Endometrial microvascular endothelial cells (primary cell): ENCODE measurements around the gene AQP3. TPM values are rescaled to one million over a fixed set of nuclear protein-coding genes. Genes with fewer than 3 reads are reported as not detected.

Experiments
- in situ Hi-C: cut with HindIII; loops from 2 replicates; pipeline ENCODE4 v1.10.0; 2017; ENCODE audit warnings: low sequenced_read_pairs, low pct_unique_long_range_greater_than_20kb; ENCODE audit errors: inconsistent ontology term
- total RNA-seq: library from RNA; depleted of rRNA; stranded (reverse); fragments of >200 nt; gene quantifications from one replicate; pipeline ENCODE4 v1.2.3, GENCODE V29; 2015; ENCODE audit errors: inconsistent ontology term

AQP3 gene
- total RNA-seq, 1 donor from 2014 or later: 1.1 TPM

- in situ Hi-C loops: no loop called here
Measured at GRCh38 chr9:33447799-33448553, 583 bp upstream of the AQP3 start.

DNA sequence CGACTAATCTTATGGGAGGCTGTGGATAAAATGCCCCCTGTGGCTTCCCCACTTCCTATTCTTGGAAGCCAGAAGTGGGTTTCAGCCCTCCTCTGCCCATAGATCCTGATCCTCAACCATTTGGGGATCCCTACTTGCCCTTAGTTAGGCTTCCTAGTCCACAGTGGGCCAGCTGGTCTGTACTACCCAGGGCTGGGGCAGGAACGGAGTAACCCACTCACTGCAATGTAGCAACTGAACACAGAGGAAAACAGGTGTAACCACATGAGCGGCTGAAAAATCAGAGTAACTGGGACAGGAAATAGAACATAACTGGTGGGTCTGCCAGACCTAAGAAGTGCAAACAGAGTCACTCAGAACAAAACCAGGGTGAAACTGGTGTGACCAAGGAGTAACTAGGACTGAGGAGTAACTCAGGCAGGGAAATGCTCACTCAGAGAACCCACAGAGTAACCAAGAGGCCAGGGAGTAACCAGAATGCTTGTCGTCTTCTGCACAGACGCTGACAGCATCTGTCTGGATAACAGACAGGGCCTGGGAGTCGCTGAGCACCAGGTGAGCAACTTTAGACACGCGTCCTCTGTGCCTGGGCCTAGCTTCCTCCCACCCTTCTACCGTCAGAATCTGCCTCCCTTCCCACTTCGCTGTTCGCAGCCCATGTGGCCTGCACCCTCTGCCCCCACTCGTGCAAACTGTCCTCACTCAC is 1.0 kb downstream of the AQP3 start:
- in situ Hi-C loops: no loop called here

GRCh38 chr9:33445389-33446239 is 1.8 kb downstream of the AQP3 start:
- in situ Hi-C loops: no loop called here

GRCh38 chr9:33443464-33444154 is 3.8 kb downstream of the AQP3 start:
- in situ Hi-C loops: no loop called here

DNA sequence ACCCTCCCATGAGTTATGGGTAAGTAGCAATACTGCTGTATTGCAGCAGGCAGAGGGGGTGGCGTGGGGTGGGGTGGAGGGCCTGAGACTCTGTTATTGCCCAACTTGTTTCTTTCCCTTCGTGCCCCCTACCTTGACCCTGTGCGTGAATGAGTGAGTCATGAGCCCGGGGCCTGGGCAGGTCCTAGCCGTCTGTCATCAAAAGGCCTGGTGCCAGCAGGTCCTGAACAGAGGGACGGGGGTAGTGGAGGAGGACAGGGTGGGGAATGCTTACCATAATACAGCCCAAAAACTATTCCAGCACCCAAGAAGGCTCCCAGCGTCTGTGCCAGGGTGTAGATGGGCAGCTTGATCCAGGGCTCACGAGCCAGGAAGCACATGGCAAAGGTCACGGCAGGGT is 4.3 kb downstream of the AQP3 start:
- in situ Hi-C loops: no loop called here

GRCh38 chr9:33442125-33442524 is 5.3 kb downstream of the AQP3 start:
- in situ Hi-C loops: no loop called here

- in situ Hi-C loops: no loop called here
Measured at GRCh38 chr9:33440609-33441008, 6.8 kb downstream of the AQP3 start.

DNA sequence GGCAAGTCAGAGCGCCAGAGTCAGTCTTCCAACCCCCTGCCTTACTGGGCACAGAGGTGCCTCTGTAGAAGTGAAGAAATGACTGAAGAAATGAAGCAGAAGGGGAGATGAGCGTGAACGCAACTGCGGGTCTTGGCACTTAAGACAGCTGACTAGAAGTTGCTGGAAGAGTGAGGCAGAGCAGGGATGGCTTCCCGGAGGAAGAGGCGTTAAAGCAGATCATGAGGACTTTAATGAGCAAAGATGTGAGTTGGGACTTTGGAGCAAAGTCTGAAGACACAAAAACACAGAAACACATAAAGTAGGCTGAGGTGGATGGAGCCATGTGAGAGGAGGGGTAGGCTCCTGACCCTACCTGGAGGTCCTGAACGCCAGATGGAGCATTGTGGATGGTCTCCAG is 7.2 kb downstream of the AQP3 start:
- in situ Hi-C loops: no loop called here

DNA sequence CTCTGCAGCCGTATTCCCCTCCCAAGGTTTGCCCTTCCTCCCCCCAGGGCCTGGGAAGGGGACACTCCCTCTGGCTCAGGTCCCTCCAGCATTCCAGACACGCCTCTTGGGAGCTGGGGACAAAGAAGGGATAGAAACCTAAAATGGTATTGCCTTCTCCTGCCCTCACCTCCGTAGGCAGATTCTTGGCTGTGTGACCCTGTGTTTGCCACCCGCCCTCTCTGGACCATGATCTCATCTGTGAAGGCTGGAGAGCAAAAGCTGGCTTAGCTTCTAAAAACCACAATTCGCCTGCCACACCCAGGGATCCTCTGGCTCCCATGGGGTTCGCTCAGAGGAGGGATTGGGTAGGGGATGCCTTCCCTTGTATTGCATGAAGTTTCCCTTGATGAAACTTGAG is 7.7 kb downstream of the AQP3 start:
- in situ Hi-C loops: no loop called here

- in situ Hi-C loops: no loop called here
Measured at GRCh38 chr9:33438926-33439680, 8.3 kb downstream of the AQP3 start.

GRCh38 chr9:33437898-33438297 is 9.5 kb downstream of the AQP3 start:
- in situ Hi-C loops: no loop called here

DNA sequence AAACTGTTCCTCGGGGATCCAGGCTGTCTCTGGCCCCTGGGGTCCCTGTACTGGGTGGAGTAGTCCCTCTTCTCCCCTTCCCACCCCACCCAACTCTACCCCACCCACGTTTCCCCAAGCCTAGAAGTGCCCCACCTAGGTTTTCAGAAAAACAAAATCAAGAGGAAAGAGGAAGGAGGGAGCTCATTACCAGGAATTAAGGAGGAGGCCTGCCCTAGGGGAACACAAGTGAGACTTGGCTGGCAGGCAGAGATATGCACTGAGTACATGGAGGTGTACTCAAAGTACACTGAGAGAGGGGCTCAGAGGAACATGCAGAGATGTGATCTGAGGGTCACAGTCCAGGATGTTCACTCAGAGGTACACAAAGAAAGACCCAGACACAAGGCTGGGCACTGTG is 10.2 kb downstream of the AQP3 start:
- in situ Hi-C loops: no loop called here

GRCh38 chr9:33436445-33436844 is 10.9 kb downstream of the AQP3 start:
- in situ Hi-C loops: no loop called here

GRCh38 chr9:33435821-33436277 is 11.5 kb downstream of the AQP3 start:
- in situ Hi-C loops: no loop called here

DNA sequence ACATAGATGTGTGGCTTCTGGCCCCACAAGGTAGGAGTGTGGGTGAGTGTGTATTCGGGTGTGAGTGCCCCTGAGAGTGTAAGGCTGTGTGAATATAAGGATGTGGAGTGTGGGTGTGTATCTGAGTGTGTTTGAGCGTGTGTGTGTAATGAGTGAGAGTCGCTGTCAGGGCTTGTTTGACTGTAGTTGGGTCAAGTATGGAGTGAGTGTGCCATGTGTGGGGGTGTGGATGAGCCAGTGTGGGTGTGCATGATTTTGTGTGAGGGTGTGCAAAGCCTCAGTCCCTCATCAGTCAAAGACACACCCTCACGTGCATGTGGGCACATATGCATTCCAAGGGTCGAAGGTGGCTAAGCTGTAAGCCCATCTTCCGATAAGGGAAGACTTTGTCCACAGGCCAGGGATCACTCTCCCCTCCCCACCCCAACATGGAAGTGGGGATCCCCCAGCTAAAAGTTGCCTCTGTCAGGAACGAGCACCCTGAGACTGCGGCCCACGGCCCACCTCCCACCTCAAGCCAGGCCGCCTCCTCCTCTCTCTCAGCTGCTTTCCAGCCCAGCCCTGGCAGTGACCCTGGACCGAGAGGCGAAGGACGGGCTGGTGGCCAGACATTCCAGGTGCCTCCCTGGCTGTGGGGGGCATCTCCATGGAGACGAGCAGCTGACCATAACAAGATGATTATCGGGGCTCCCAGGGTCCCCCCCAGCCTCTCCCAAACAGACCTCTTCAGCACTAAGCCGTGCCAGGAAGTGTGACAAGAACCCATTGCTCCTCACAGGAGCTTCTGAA is 12.9 kb downstream of the AQP3 start:
- in situ Hi-C loops: no loop called here

DNA sequence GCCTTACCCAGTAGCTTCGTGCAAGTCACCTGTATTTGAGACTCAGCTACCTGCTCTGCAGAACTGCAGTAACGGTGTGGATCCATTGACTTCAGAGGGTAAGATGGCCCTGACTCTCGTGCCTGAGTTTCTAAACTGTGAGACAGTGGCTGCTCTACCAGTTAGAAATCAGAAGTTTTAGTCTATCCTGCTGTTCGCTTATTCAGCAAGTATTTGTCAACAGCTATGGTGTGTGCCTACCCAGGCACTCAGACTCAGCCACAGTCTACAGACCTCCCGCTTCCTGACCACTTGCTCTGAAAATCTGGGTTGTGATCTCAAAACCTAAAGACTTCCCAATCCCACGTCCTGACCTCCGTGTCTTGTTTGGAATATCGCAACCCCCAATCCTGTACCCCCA is 13.5 kb downstream of the AQP3 start:
- in situ Hi-C loops: no loop called here

GRCh38 chr9:33431420-33431819 is 16.0 kb downstream of the AQP3 start:
- in situ Hi-C loops: no loop called here

- in situ Hi-C loops: no loop called here
Measured at GRCh38 chr9:33430942-33431341, 16.5 kb downstream of the AQP3 start.
